MM.1S (cell line): Measurements from ENCODE around the gene CACHD1.

Experiments used
- DNase-seq: peaks from one replicate; pipeline ENCODE4 v3.0.0-alpha.2; 2015
- H2AFZ ChIP-seq: fragments of 300-600 bp; sonication (generic); 2 replicates; pipeline ENCODE4 v1.6.0; 2016; ENCODE audit warnings: antibody characterized with exemption, low read length
- H3F3A ChIP-seq: fragments of 300-600 bp; sonication (generic); 2 replicates; pipeline ENCODE4 v1.6.1; 2016; ENCODE audit warnings: mild to moderate bottlenecking, antibody characterized with exemption, low read length, moderate library complexity, mixed read lengths; ENCODE audit not compliant: insufficient read depth
- H3K27ac ChIP-seq: fragments of 300-600 bp; sonication (generic); 2 replicates; pipeline ENCODE4 v1.5.1; 2016; ENCODE audit warnings: mild to moderate bottlenecking, low read length
- H3K27me3 ChIP-seq: fragments of 300-600 bp; sonication (generic); replicated peaks from 2 replicates; pipeline ENCODE4 v1.6.0; 2016; ENCODE audit warnings: low read length; ENCODE audit not compliant: insufficient read depth
- H3K36me3 ChIP-seq: fragments of 300-600 bp; sonication (generic); replicated peaks from 2 replicates; pipeline ENCODE4 v1.6.1; 2016; ENCODE audit warnings: mild to moderate bottlenecking, low read length, mixed read lengths; ENCODE audit not compliant: insufficient read depth
- H3K4me1 ChIP-seq: fragments of 300-600 bp; sonication (generic); 2 replicates; pipeline ENCODE4 v1.6.1; 2016; ENCODE audit warnings: low read length, mixed read lengths
- H3K4me2 ChIP-seq: fragments of 300-600 bp; sonication (generic); 2 replicates; pipeline ENCODE4 v1.6.0; 2016; ENCODE audit warnings: low read depth, low read length
- H3K4me3 ChIP-seq: fragments of 300-600 bp; sonication (generic); 2 replicates; pipeline ENCODE4 v1.5.1; 2016; ENCODE audit warnings: low read length, mixed read lengths
- H3K79me2 ChIP-seq: fragments of 300-600 bp; sonication (generic); 2 replicates; pipeline ENCODE4 v1.6.1; 2016; ENCODE audit warnings: mixed run types, low read length, mixed read lengths
- H3K9ac ChIP-seq: fragments of 300-600 bp; sonication (generic); 2 replicates; pipeline ENCODE4 v1.6.1; 2016; ENCODE audit warnings: low read length, mixed read lengths
- H3K9me2 ChIP-seq: fragments of 300-600 bp; sonication (generic); replicated peaks from 2 replicates; pipeline ENCODE4 v1.6.1; 2016; ENCODE audit warnings: mild to moderate bottlenecking, low read length, mixed read lengths; ENCODE audit not compliant: insufficient read depth
- H3K9me3 ChIP-seq: fragments of 300-600 bp; sonication (generic); replicated peaks from 2 replicates; pipeline ENCODE4 v1.6.1; 2016; ENCODE audit warnings: mild to moderate bottlenecking, low read length, mixed read lengths; ENCODE audit not compliant: insufficient read depth
- H4K20me1 ChIP-seq: fragments of 300-600 bp; sonication (generic); 2 replicates; pipeline ENCODE4 v1.6.1; 2016; ENCODE audit warnings: mild to moderate bottlenecking, low read length, moderate library complexity, mixed read lengths; ENCODE audit not compliant: insufficient read depth
- CTCF ChIP-seq: fragments of 300-600 bp; sonication (generic); IDR thresholded peaks from 2 replicates; pipeline ENCODE4 v1.5.1; 2016; ENCODE audit warnings: antibody characterized with exemption, low read length, mixed read lengths
- EZH2 ChIP-seq: fragments of 300-600 bp; sonication (generic); optimal IDR thresholded peaks from 2 replicates; pipeline ENCODE3; 2017; ENCODE audit warnings: low read depth, mild to moderate bottlenecking, antibody characterized with exemption, low read length, mixed read lengths
- EZH2phosphoT487 ChIP-seq: fragments of 300-600 bp; sonication (generic); IDR thresholded peaks from 2 replicates; pipeline ENCODE4 v1.6.1; 2018; ENCODE audit warnings: antibody characterized with exemption, low read length

CACHD1 gene

DNA sequence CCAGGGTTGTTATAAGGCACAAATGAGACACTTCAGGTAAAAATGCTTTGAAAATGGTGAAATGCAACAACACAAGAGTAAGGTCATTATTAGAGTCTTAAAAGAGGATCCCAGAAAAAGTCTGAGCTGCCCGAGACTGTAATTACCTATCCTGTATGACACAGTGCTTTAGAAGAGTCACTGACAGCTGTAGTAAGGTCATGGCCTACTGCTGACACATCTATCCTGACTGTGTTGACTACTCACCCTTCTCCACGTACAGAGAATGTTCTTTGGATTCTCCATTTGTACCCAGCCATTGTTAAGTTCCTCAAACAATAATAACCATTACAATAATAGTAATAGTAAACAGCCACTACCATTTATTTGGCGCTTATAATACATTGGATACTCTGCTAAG lies 104.4 kb downstream of the CACHD1 start:
- Histone ChIP-seq H2AFZ (no peak overlapping the region), H3K79me2 (no peaks in the 10 kb centered on the region), H3F3A (no peaks in the 10 kb centered on the region), H3K36me3 (no peaks in the 10 kb centered on the region), H3K27me3 (no peaks in the 10 kb centered on the region), H3K27ac (no peak overlapping the region), H3K4me2 (no peak overlapping the region), H3K4me3 (no peak overlapping the region), H3K9me2 (no peaks in the 10 kb centered on the region), H3K9me3 (no peaks in the 10 kb centered on the region), H4K20me1 (no peaks in the 10 kb centered on the region), H3K9ac (no peak overlapping the region), H3K4me1 (no peaks in the 10 kb centered on the region)
- TF ChIP-seq EZH2phosphoT487 (no peak), CTCF (no peak), EZH2 (no peak)
- DNase-seq = no peak

- Histone ChIP-seq H3K27me3 (no peaks in the 10 kb centered on the region), H3K9me2 (no peaks in the 10 kb centered on the region), H3F3A (no peaks in the 10 kb centered on the region), H3K36me3 (no peaks in the 10 kb centered on the region), H2AFZ (no peak overlapping the region), H3K9ac (no peak overlapping the region), H3K4me1 (no peaks in the 10 kb centered on the region), H3K4me3 (no peak overlapping the region), H3K9me3 (no peaks in the 10 kb centered on the region), H3K4me2 (no peak overlapping the region), H4K20me1 (no peaks in the 10 kb centered on the region), H3K27ac (no peak overlapping the region), H3K79me2 (no peaks in the 10 kb centered on the region)
- no peak for DNase-seq
- no peak for TF ChIP-seq CTCF
- TF ChIP-seq EZH2phosphoT487 = no peak
- TF ChIP-seq EZH2 = no peak
Observed at GRCh38 chr1:64575881-64576676, 106.2 kb downstream of the CACHD1 start.

GRCh38 chr1:64578270-64578973 lies 108.5 kb downstream of the CACHD1 start:
- H4K20me1 ChIP-seq = no peaks in the 10 kb centered on the region
- H3K79me2 ChIP-seq = no peaks in the 10 kb centered on the region
- H3K4me1 ChIP-seq = no peaks in the 10 kb centered on the region
- no peak overlapping the region for H2AFZ ChIP-seq
- H3K36me3 ChIP-seq = no peaks in the 10 kb centered on the region
- H3K9me3 ChIP-seq = no peaks in the 10 kb centered on the region
- no peak for TF ChIP-seq EZH2
- no peak for TF ChIP-seq CTCF
- no peak for TF ChIP-seq EZH2phosphoT487
- H3K27ac ChIP-seq = no peak overlapping the region
- no peak overlapping the region for H3K9ac ChIP-seq
- DNase-seq = no peak
- H3K4me2 ChIP-seq = no peak overlapping the region
- no peak overlapping the region for H3K4me3 ChIP-seq
- no peaks in the 10 kb centered on the region for H3K27me3 ChIP-seq
- H3F3A ChIP-seq = no peaks in the 10 kb centered on the region
- no peaks in the 10 kb centered on the region for H3K9me2 ChIP-seq
